Stimulated activated CD8-positive, alpha-beta memory T cell treated with anti-CD3 and anti-CD28 coated beads, Interleukin-7, amount 100 ng/mL, for 4 hours (primary cell): ENCODE results near the gene MINK1.
A peak's percentile ranks its signal among the peaks of the same experiment; 100 is the strongest.

Experiments
- DNase-seq, 2 donors: peaks; one replicate each; pipeline ENCODE4 v3.0.0-alpha.2; 2020; ENCODE audit warnings: low read depth in 2 of 2

Gene MINK1

GRCh38 chr17:4872786-4873185 lies 39.6 kb downstream of the MINK1 start:
- DNase-seq: no peak

- no peak for DNase-seq
Measured at GRCh38 chr17:4877089-4877488, 43.9 kb downstream of the MINK1 start.

- no peak for DNase-seq
Measured at GRCh38 chr17:4879601-4880000, 46.5 kb downstream of the MINK1 start.

- no peak for DNase-seq
Measured at GRCh38 chr17:4880857-4881256, 47.7 kb downstream of the MINK1 start.

- peak; percentile 30 to 49 for DNase-seq
Measured at GRCh38 chr17:4881761-4882555, 48.8 kb downstream of the MINK1 start.

GRCh38 chr17:4884489-4884888 lies 51.3 kb downstream of the MINK1 start:
- DNase-seq: no peak

- DNase-seq: no peak
Measured at GRCh38 chr17:4886830-4887229, 53.7 kb downstream of the MINK1 start.

GRCh38 chr17:4887581-4887980 lies 54.4 kb downstream of the MINK1 start:
- DNase-seq: no peak

GRCh38 chr17:4891411-4892410 lies 58.6 kb downstream of the MINK1 start:
- no peak for DNase-seq

- no peak for DNase-seq
Measured at GRCh38 chr17:4892499-4893221, 59.5 kb downstream of the MINK1 start.

- DNase-seq: no peak
Measured at GRCh38 chr17:4893272-4893671, 60.1 kb downstream of the MINK1 start.

GRCh38 chr17:4893721-4894560 lies 60.8 kb downstream of the MINK1 start:
- DNase-seq: no peak

- DNase-seq: no peak
Measured at GRCh38 chr17:4895121-4895520, 62.0 kb downstream of the MINK1 start.

GRCh38 chr17:4895657-4896331 lies 62.7 kb downstream of the MINK1 start:
- DNase-seq: no peak

GRCh38 chr17:4896332-4897197 lies 63.4 kb downstream of the MINK1 start:
- DNase-seq: no peak

GRCh38 chr17:4897198-4897687 lies 64.1 kb downstream of the MINK1 start:
- no peak for DNase-seq

GRCh38 chr17:4897785-4898184 lies 64.6 kb downstream of the MINK1 start:
- no peak for DNase-seq

- no peak for DNase-seq
Measured at GRCh38 chr17:4898351-4898750, 65.2 kb downstream of the MINK1 start.

- DNase-seq: no peak
Measured at GRCh38 chr17:4898927-4899326, 65.8 kb downstream of the MINK1 start.
